Keratinocyte (primary cell): ENCODE results near the gene FTO.

Experiments used
- CTCF ChIP-seq, 3 experiments: IDR thresholded peaks in 1 of 3; conservative IDR thresholded peaks in 1 of 3; optimal IDR thresholded peaks in 1 of 3; 2 replicates in 2 of 3; 3 replicates in 1 of 3; pipeline versions ENCODE3 to v1.5.1; 2011; ENCODE audit warnings: low read length in 3 of 3, mild to moderate bottlenecking in 3 of 3, moderate library complexity in 2 of 3, control low read depth in 1 of 3, inconsistent platforms in 1 of 3; ENCODE audit not compliant: insufficient read depth in 2 of 3; ENCODE audit errors: extremely low read depth in 1 of 3
- EZH2 ChIP-seq: IDR thresholded peaks from one replicate; pipeline ENCODE4 v1.6.1; 2012; ENCODE audit warnings: inconsistent platforms, mild to moderate bottlenecking, low read length, moderate library complexity

GRCh38 chr16:53785044-53785443 lies 81.1 kb downstream of the FTO start:
- no peak for TF ChIP-seq CTCF (optimal IDR thresholded peaks at IDR 0.05 in 1 of 3, IDR thresholded peaks at IDR 0.05 in 1 of 3, conservative IDR thresholded peaks at IDR 0.05 in 1 of 3; ENCODE audit: extremely low read depth in 1 of 3, insufficient read depth in 2 of 3, low read length in 3 of 3)
- TF ChIP-seq EZH2: no peak
